Mesendoderm (in vitro differentiated cells): Measurements from ENCODE around the gene ALDH3A2.
"Not testable (repeated sequence)": the region's sequence is repeated elsewhere in the genome, so short reads cannot be mapped to it uniquely, and the experiment has no call there.

Experiments used
- DNase-seq: peaks from one replicate; pipeline ENCODE4 v3.0.0; 2013
- H2AK5ac ChIP-seq: 2 replicates; pipeline ENCODE4 v1.6.1; 2013; ENCODE audit warnings: low read length, inconsistent platforms
- H2BK120ac ChIP-seq: 2 replicates; pipeline ENCODE4 v1.6.1; 2013; ENCODE audit warnings: low read depth, mild to moderate bottlenecking, low read length, moderate library complexity, mixed read lengths
- H2BK15ac ChIP-seq: replicated peaks from 2 replicates; pipeline ENCODE4 v1.6.1; 2013; ENCODE audit warnings: low read depth, mild to moderate bottlenecking, moderate library complexity
- H2BK5ac ChIP-seq: 2 replicates; pipeline ENCODE4 v1.6.1; 2013; ENCODE audit warnings: low read length, inconsistent platforms
- H3K18ac ChIP-seq: 2 replicates; pipeline ENCODE4 v1.6.1; 2013; ENCODE audit warnings: mild to moderate bottlenecking, low read length, mixed read lengths
- H3K23ac ChIP-seq: one replicate; pipeline ENCODE4 v1.6.1; 2013; ENCODE audit warnings: low read length
- H3K27ac ChIP-seq: 2 replicates; pipeline ENCODE4 v1.5.1; 2013; ENCODE audit warnings: low read depth, mild to moderate bottlenecking, inconsistent platforms, low read length, moderate library complexity
- H3K27me3 ChIP-seq: 2 replicates; pipeline ENCODE4 v1.6.1; 2013; ENCODE audit warnings: low read length, control low read depth, mild to moderate bottlenecking, inconsistent platforms; ENCODE audit not compliant: insufficient read depth, poor library complexity
- H3K36me3 ChIP-seq: 2 replicates; pipeline ENCODE4 v1.6.1; 2013; ENCODE audit warnings: low read length, inconsistent platforms; ENCODE audit not compliant: control insufficient read depth, insufficient read depth
- H3K4ac ChIP-seq: one replicate; pipeline ENCODE4 v1.6.1; 2013; ENCODE audit warnings: low read depth, mild to moderate bottlenecking, low read length, moderate library complexity
- H3K4me1 ChIP-seq: 2 replicates; pipeline ENCODE4 v1.6.1; 2013; ENCODE audit warnings: low read depth, low read length, inconsistent platforms; ENCODE audit not compliant: control insufficient read depth
- H3K4me2 ChIP-seq: 2 replicates; pipeline ENCODE4 v1.6.1; 2013; ENCODE audit warnings: low read length
- H3K4me3 ChIP-seq: 2 replicates; pipeline ENCODE4 v1.5.1; 2013; ENCODE audit warnings: mild to moderate bottlenecking, low read length
- H3K56ac ChIP-seq: one replicate; pipeline ENCODE4 v1.6.1; 2013; ENCODE audit warnings: low read length
- H3K79me1 ChIP-seq: 2 replicates; pipeline ENCODE4 v1.6.1; 2013; ENCODE audit warnings: low read length, inconsistent platforms
- H3K79me2 ChIP-seq: 2 replicates; pipeline ENCODE4 v1.6.1; 2013; ENCODE audit warnings: mild to moderate bottlenecking, low read length; ENCODE audit not compliant: control insufficient read depth, insufficient read depth
- H3K9ac ChIP-seq: 2 replicates; pipeline ENCODE4 v1.6.1; 2013; ENCODE audit warnings: low read length, inconsistent platforms
- H4K5ac ChIP-seq: one replicate; pipeline ENCODE4 v1.6.1; 2013; ENCODE audit warnings: low read length
- H4K8ac ChIP-seq: one replicate; pipeline ENCODE4 v1.6.1; 2013; ENCODE audit warnings: low read depth, mild to moderate bottlenecking, control low read depth, low read length, moderate library complexity
- WGBS: extraction: QIAGEN DNeasy Blood & Tissue Kit; methylation state at CpG from one replicate; pipeline ENCODE4 v1.1.7; 2013; ENCODE audit warnings: low lambda C conversion rate, missing lambda C conversion rate; ENCODE audit not compliant: insufficient coverage; ENCODE audit errors: extremely low coverage; 5-methylcytosine and 5-hydroxymethylcytosine counted together

The ALDH3A2 gene

GRCh38 chr17:19664136-19664820 is 15.7 kb downstream of the ALDH3A2 start:
- Histone ChIP-seq H2AK5ac (no peak overlapping the region), H4K8ac (no peak overlapping the region), H3K4me1 (no peaks in the 10 kb centered on the region), H3K56ac (no peak overlapping the region), H3K79me1 (peaks cover 10% of the 10 kb centered on the region), H2BK120ac (no peak overlapping the region), H3K4me3 (no peak overlapping the region), H3K23ac (no peak overlapping the region), H3K36me3 (peaks cover 8% of the 10 kb centered on the region), H3K4ac (no peak overlapping the region), H3K27ac (no peak overlapping the region), H3K4me2 (no peak overlapping the region), H3K79me2 (peaks cover 2% of the 10 kb centered on the region), H2BK5ac (no peak overlapping the region), H4K5ac (no peak overlapping the region), H3K9ac (no peak overlapping the region), H2BK15ac (no peak overlapping the region), H3K18ac (no peak overlapping the region), H3K27me3 (no peaks in the 10 kb centered on the region)
- WGBS: no CpG with 5 or more reads among the region's 5 CpGs
- DNase-seq: no peak

- Histone ChIP-seq H2BK5ac (no peak overlapping the region), H2BK15ac (no peak overlapping the region), H3K9ac (no peak overlapping the region), H3K23ac (no peak overlapping the region), H3K36me3 (peaks cover 8% of the 10 kb centered on the region), H3K4me2 (no peak overlapping the region), H3K27me3 (no peaks in the 10 kb centered on the region), H3K4ac (no peak overlapping the region), H3K79me1 (peaks cover 9% of the 10 kb centered on the region), H3K4me3 (no peak overlapping the region), H2BK120ac (no peak overlapping the region), H3K4me1 (no peaks in the 10 kb centered on the region), H3K79me2 (peaks cover 2% of the 10 kb centered on the region), H2AK5ac (no peak overlapping the region), H3K18ac (no peak overlapping the region), H3K27ac (no peak overlapping the region), H4K5ac (no peak overlapping the region), H4K8ac (no peak overlapping the region), H3K56ac (no peak overlapping the region)
- no CpG with 5 or more reads among the region's 4 CpGs for WGBS
- no peak for DNase-seq
These were observed 16.2 kb downstream of the ALDH3A2 start for GRCh38 chr17:19664821-19665181.

GRCh38 chr17:19669680-19670079 is 21.1 kb downstream of the ALDH3A2 start:
- not testable (repeated sequence) for H3K79me1 ChIP-seq, H3K4me1 ChIP-seq, H3K27ac ChIP-seq, H4K5ac ChIP-seq, H2BK15ac ChIP-seq, H3K23ac ChIP-seq, H2BK5ac ChIP-seq, H3K36me3 ChIP-seq, H3K79me2 ChIP-seq, H2AK5ac ChIP-seq, DNase-seq, H3K4me3 ChIP-seq, H3K4me2 ChIP-seq, H3K56ac ChIP-seq, H3K4ac ChIP-seq, H3K18ac ChIP-seq, H3K9ac ChIP-seq, H4K8ac ChIP-seq, H2BK120ac ChIP-seq, H3K27me3 ChIP-seq
- no CpG with 5 or more reads among the region's 7 CpGs for WGBS

- no peak overlapping the region for H3K18ac ChIP-seq
- no peak overlapping the region for H2BK120ac ChIP-seq
- H3K79me1 ChIP-seq: no peaks in the 10 kb centered on the region
- DNase-seq: no peak
- peaks cover 9% of the 10 kb centered on the region for H3K36me3 ChIP-seq
- H3K23ac ChIP-seq: no peak overlapping the region
- no peak overlapping the region for H2AK5ac ChIP-seq
- no peak overlapping the region for H4K5ac ChIP-seq
- no peak overlapping the region for H3K56ac ChIP-seq
- H3K4me3 ChIP-seq: no peak overlapping the region
- H4K8ac ChIP-seq: no peak overlapping the region
- H2BK5ac ChIP-seq: no peak overlapping the region
- no peak overlapping the region for H3K27ac ChIP-seq
- H3K9ac ChIP-seq: no peak overlapping the region
- no CpG with 5 or more reads among the region's 2 CpGs for WGBS
- H3K79me2 ChIP-seq: no peaks in the 10 kb centered on the region
- H2BK15ac ChIP-seq: no peak overlapping the region
- H3K4ac ChIP-seq: no peak overlapping the region
- H3K4me1 ChIP-seq: no peaks in the 10 kb centered on the region
- no peak overlapping the region for H3K4me2 ChIP-seq
- no peaks in the 10 kb centered on the region for H3K27me3 ChIP-seq
These were observed 22.4 kb downstream of the ALDH3A2 start for GRCh38 chr17:19670908-19671307.

GRCh38 chr17:19671433-19671832 is 22.9 kb downstream of the ALDH3A2 start:
- Histone ChIP-seq H3K18ac (no peak overlapping the region), H2BK120ac (no peak overlapping the region), H3K23ac (no peak overlapping the region), H3K27ac (no peak overlapping the region), H3K4me3 (no peak overlapping the region), H3K36me3 (peaks cover 11% of the 10 kb centered on the region), H3K4me1 (no peaks in the 10 kb centered on the region), H3K79me2 (no peaks in the 10 kb centered on the region), H4K5ac (no peak overlapping the region), H2BK5ac (no peak overlapping the region), H4K8ac (no peak overlapping the region), H2BK15ac (no peak overlapping the region), H3K9ac (no peak overlapping the region), H3K56ac (no peak overlapping the region), H3K4me2 (no peak overlapping the region), H3K27me3 (no peaks in the 10 kb centered on the region), H2AK5ac (no peak overlapping the region), H3K79me1 (no peaks in the 10 kb centered on the region), H3K4ac (no peak overlapping the region)
- WGBS: no CpG with 5 or more reads among the region's 4 CpGs
- no peak for DNase-seq
